Mucosa of rectum (tissue), 2 donors: ENCODE measurements around the gene BIN2.
A peak's percentile ranks its signal among the peaks of the same experiment; 100 is the strongest.

Experiments
- H3K27ac ChIP-seq, 2 donors: one replicate each; pipeline ENCODE4 v1.7.0; 2013; ENCODE audit warnings: inconsistent platforms in 2 of 2, low read depth in 2 of 2, low read length in 2 of 2
- H3K27me3 ChIP-seq, 2 donors: one replicate each; pipeline ENCODE4 v1.7.0; 2013; ENCODE audit warnings: low read length in 2 of 2; ENCODE audit not compliant: control insufficient read depth in 2 of 2, insufficient read depth in 2 of 2
- H3K36me3 ChIP-seq, 2 donors: one replicate each; pipeline ENCODE4 v1.7.0; 2013; ENCODE audit warnings: low read length in 2 of 2; ENCODE audit not compliant: control insufficient read depth in 2 of 2, insufficient read depth in 2 of 2
- H3K4me1 ChIP-seq, 2 donors: one replicate each; pipeline ENCODE4 v1.7.0; 2013; ENCODE audit warnings: low read length in 2 of 2, mild to moderate bottlenecking in 1 of 2; ENCODE audit not compliant: control insufficient read depth in 2 of 2, insufficient read depth in 2 of 2
- H3K4me3 ChIP-seq, 2 donors: one replicate each; pipeline ENCODE4 v1.7.0; 2013; ENCODE audit warnings: low read length in 2 of 2
- H3K9ac ChIP-seq, 2 donors: one replicate each; pipeline ENCODE4 v1.7.0; 2013; ENCODE audit warnings: low read length in 2 of 2, low read depth in 1 of 2, mild to moderate bottlenecking in 1 of 2
- H3K9me3 ChIP-seq, 2 donors: one replicate each; pipeline ENCODE4 v1.7.0; 2013; ENCODE audit warnings: low read length in 2 of 2; ENCODE audit not compliant: control insufficient read depth in 2 of 2
- donor health status: healthy.
- donor health status: Normal muscosa, but diverticular disease.

Gene BIN2

DNA sequence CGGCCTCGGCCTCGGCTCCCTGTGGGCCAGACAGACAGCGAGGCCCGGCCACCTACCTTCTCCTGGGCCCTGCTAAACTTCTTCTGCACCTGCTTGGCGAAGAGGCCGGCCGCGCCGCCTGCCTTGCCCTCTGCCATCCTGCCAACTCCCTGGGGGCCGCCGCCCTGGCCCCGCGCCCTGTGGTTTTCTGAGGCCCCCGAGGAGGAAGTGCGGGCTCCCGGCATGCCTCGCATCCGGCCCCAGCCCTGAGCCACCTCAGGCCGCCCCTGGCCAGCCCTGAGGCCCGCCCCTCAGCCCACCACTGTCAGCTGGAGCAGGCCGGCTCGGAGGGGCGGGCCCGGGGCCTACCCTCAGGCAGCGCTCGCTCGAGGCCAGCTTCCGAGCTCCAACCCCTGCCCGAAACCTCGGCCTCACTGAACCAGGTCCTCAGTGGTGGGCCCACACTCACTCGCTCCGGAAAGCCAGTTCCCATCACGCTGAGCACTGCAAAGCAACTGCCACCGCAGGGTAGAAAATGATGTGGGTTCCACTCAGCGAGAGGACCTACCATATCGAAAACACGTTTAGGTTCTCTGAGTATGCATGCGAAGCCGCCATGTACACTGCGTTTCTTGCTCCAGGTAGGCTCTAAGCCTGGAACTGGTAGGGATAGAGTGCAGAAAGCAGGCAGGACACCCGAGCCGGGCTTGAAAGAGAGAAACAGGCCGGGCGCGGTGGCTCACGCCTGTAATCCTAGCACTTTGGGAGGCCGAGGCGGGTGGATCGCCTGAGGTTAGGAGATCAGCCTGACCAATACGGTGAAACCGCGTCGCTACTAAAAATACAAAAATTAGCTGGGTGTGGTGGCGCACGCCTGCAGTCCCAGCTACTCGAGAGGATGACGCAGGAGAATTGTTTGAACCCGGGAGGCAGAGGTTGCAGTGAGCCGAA lies at the start of gene BIN2:
BIN2 (minus strand) TSS at position 209 of the 930 bp plus-strand sequence; CDS start at position 137, 72 bp downstream.
- peak within 1 kb of the TSS; percentile 45 to 61 for H3K9ac ChIP-seq
- peak within 1 kb of the TSS; percentile 60 to 85 for H3K27ac ChIP-seq
- peak within 1 kb of the TSS; percentile 5 to 65 for H3K4me3 ChIP-seq
- H3K36me3 ChIP-seq: no peaks in the 10 kb centered on the region
- H3K27me3 ChIP-seq: no peaks in the 10 kb centered on the region
- no peaks in the 10 kb centered on the region for H3K9me3 ChIP-seq
- H3K4me1 ChIP-seq: peaks cover 20 to 28% of the 10 kb centered on the region in 2 donors

DNA sequence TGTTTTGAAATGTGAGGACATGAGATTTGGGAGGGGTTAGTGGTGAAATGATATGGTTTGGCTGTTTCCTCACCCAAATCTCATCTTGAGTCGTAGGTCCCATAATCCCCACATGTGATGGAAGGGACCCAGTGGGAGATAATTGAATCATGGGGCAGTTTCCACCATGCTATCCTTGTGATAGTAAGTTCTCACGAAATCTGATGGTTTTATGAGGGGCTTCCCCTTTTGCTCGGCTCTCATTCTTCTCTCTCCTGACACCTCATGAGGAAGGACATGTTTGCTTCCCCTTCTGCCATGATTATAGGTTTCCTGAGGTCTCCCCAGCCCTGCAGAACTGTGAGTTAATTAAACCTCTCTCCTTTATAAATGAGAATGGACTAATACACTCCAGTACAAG lies 49.2 kb upstream of the BIN2 start:
- H3K27me3 ChIP-seq: no peaks in the 10 kb centered on the region
- no peaks in the 10 kb centered on the region for H3K9me3 ChIP-seq
- peaks cover 4 to 10% of the 10 kb centered on the region in 2 donors for H3K4me1 ChIP-seq
- H3K27ac ChIP-seq: no peak overlapping the region
- no peak overlapping the region for H3K9ac ChIP-seq
- peaks cover 9 to 16% of the 10 kb centered on the region in 2 donors for H3K36me3 ChIP-seq
- no peak overlapping the region for H3K4me3 ChIP-seq

DNA sequence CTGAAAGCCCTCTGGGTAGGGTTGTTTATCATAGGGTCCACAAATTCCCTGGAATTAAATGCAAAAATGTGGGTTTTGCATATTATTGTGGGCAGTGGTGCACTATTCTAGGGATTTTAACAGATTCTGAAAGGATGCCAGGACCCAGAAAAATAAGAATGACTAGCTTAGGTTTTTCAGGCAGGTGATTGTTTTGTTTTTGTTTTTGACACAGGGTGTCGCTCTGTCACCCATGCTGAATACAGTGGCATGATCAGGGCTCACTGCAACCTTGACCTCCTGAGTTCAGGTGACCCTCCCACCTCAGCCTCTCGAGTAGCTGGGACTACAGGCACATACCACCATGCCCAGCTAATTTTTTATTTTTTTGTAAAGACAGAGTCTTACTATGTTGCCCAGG lies 48.0 kb upstream of the BIN2 start:
- Histone ChIP-seq H3K27me3 (no peaks in the 10 kb centered on the region), H3K27ac (no peak overlapping the region), H3K9me3 (no peaks in the 10 kb centered on the region), H3K4me3 (no peak overlapping the region), H3K36me3 (peaks cover 8 to 16% of the 10 kb centered on the region in 2 donors), H3K9ac (no peak overlapping the region), H3K4me1 (peaks cover 4 to 10% of the 10 kb centered on the region in 2 donors)

DNA sequence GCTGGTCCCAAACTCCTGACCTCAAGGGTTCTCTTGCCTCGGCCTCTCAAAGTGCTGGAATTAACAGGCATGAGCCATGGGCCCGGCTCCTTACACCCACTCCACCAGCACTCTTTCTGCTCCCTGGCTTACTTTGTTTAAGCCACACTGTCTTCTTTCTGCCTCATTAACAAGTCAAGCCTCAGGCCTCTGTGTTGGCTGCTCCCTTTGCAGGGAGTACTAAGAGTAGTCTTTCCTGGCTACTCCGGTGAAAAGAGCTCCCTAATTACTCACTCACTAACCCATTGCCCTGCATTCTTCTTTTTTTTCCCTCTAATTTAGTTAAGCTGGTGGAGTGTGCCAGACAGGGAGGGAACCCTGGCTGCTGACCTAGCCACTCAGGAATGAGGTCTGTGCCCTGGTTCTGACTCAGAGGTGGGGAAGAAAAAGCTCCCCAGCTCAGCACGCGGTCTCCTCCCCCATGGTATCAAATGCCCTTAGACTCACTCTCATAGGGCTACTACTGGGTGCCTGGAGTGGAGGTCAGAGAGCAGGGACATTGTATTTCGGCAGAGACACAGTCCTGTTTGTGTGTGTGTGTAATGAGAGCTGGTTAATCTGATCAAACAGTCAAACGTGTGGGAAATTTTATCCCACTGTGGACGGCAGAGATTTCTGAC lies 47.5 kb upstream of the BIN2 start:
- Histone ChIP-seq H3K27me3 (no peaks in the 10 kb centered on the region), H3K4me1 (peaks cover 4 to 10% of the 10 kb centered on the region in 2 donors), H3K27ac (no peak overlapping the region), H3K4me3 (no peak overlapping the region), H3K36me3 (peaks cover 4 to 11% of the 10 kb centered on the region in 2 donors), H3K9ac (no peak overlapping the region), H3K9me3 (no peaks in the 10 kb centered on the region)

DNA sequence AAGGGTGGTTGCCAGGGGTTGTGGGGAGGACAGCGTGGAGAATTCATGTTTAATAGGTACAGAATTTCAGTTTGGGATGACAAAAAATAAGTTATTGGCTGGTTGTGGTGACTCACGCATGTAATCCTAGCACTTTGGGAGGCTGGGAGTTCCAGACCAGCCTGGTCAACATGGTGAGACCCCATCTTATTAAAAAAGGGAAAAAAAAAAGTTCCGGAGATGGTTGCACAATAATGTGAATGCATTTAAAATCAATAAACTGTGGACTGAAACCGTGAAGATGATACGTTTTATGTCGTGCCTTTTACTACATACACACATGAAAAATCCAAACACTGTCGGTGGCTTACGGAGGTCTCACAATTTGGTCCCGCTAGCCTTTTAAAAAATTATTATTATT lies 46.7 kb upstream of the BIN2 start:
- Histone ChIP-seq H3K9me3 (no peaks in the 10 kb centered on the region), H3K4me3 (no peak overlapping the region), H3K4me1 (peaks cover 4 to 10% of the 10 kb centered on the region in 2 donors), H3K27me3 (no peaks in the 10 kb centered on the region), H3K9ac (no peak overlapping the region), H3K27ac (no peak overlapping the region), H3K36me3 (peaks cover 4 to 9% of the 10 kb centered on the region in 2 donors)

DNA sequence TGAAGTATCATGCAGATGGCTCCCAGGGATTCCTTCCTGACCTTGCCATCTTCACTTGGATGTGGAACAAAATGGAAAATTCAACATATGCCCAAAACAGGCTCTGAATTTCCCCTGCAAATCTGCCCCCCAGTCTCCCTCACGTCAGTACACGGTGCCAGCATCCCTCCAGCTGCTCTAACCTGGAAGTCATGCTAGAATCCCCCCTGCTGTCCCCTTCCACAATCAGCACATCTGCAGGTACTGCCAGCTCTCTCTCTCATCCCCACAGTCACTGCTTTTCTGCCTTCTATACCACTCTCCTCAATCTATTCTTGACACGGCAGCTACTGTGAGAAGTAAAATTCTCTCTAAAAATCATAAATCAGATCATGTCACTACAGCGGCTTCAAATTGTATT lies 45.6 kb upstream of the BIN2 start:
- Histone ChIP-seq H3K9ac (no peak overlapping the region), H3K36me3 (peaks cover 3 to 4% of the 10 kb centered on the region in 2 donors), H3K4me1 (peaks cover 4 to 10% of the 10 kb centered on the region in 2 donors), H3K9me3 (no peaks in the 10 kb centered on the region), H3K27ac (peak overlapping the region in 1 of 2 donors; percentile 49), H3K27me3 (no peaks in the 10 kb centered on the region), H3K4me3 (peak overlapping the region in 1 of 2 donors; percentile 46)

DNA sequence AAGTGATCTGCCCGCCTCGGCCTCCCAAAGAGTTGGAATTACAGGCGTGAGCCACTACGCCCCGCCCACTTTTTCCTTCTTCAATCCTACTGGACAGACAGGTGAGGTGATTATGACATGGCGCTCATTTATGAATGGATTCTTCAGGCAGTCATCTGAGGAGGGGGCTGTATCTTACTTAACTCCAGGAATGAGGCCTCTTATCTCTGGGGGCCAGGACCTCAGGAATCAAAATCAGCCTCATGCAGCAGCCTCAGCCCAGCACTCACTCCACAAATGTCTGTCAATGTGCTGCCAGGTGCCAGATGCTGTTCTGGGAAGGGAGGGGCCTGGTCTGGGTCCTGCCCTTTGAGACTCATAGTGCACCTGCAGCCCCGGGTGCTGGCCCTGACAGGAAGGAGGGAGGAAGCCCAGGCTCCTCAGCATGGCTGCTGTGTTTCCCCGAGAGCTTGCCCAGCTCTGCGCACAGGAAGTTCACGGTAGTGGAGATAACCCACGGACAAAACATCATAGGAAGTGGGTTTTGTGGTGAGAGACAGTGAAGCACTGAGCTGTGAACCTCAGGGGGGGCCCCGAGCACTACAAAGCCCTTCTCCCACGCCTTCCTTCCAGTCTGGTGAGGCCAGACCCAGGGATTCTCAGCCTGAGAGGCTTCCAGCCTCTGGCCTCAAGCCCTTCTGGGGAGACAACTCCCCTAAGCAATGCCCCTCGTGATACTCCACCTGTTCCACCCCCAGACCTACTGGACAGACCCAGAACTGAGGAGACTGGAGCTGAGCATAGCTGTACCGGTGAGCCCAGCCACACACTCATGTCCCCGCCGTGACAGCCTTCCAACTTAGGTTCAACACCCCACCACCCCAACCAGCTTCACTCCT lies 44.9 kb upstream of the BIN2 start:
- Histone ChIP-seq H3K27me3 (no peaks in the 10 kb centered on the region), H3K4me3 (peak overlapping the region in 1 of 2 donors; percentile 46), H3K36me3 (peaks cover 4% of the 10 kb centered on the region in 2 donors), H3K9ac (peak overlapping the region in 1 of 2 donors; percentile 61), H3K9me3 (no peaks in the 10 kb centered on the region), H3K4me1 (peaks cover 4 to 10% of the 10 kb centered on the region in 2 donors), H3K27ac (peak overlapping the region; percentile 34 to 49)

DNA sequence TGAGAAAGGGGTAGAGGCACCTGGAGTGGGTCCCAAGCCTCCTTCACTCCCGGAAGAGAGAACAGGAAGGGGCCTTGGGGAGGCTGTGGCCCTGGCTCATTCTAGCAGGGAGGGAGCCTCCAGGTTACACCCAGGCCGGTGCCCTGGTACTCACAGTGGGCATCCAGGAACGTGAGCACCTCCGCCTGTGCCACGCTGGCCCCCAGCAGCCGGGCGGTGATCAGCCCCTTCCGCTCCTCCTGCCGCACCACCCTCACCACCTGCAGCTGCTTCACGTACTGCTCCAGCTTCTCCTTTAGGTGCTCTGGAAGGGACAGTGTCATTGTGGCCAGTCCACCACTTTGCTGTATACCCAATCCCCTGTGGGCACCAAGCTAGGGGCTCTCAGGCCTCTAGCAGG lies 41.3 kb upstream of the BIN2 start:
- Histone ChIP-seq H3K27ac (no peak overlapping the region), H3K9ac (no peak overlapping the region), H3K9me3 (no peaks in the 10 kb centered on the region), H3K4me3 (no peak overlapping the region), H3K4me1 (peaks cover 4 to 10% of the 10 kb centered on the region in 2 donors), H3K36me3 (peaks cover 3 to 8% of the 10 kb centered on the region in 2 donors), H3K27me3 (no peaks in the 10 kb centered on the region)

DNA sequence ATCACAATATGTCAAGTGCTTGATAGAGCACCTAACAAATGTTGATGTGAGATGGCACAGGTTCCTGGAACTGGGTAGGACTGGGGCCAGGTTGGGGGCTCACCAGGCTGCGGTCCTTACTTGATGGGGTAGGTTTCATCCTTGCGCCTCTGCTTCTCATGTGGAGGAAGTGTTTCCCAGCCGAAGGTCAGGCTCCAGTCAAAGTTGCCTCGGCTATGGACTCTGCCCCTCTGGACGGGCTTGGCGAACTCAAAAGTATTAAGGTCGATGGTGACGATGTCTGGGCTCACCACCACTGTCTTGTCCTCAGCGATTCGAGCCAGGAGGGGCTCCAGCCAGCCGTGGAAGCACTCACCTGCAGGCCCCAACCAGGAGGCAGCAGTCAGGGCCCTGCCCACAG lies 40.0 kb upstream of the BIN2 start:
- Histone ChIP-seq H3K27me3 (no peaks in the 10 kb centered on the region), H3K4me3 (no peak overlapping the region), H3K36me3 (peaks cover 3 to 10% of the 10 kb centered on the region in 2 donors), H3K27ac (no peak overlapping the region), H3K9me3 (no peaks in the 10 kb centered on the region), H3K9ac (no peak overlapping the region), H3K4me1 (peaks cover 0 to 4% of the 10 kb centered on the region in 2 donors)
